Measurements from ENCODE around the gene MAPK14.
"Not testable (repeated sequence)": the region's sequence is repeated elsewhere in the genome, so short reads cannot be mapped to it uniquely, and the experiment has no call there.

Gene MAPK14

DNA sequence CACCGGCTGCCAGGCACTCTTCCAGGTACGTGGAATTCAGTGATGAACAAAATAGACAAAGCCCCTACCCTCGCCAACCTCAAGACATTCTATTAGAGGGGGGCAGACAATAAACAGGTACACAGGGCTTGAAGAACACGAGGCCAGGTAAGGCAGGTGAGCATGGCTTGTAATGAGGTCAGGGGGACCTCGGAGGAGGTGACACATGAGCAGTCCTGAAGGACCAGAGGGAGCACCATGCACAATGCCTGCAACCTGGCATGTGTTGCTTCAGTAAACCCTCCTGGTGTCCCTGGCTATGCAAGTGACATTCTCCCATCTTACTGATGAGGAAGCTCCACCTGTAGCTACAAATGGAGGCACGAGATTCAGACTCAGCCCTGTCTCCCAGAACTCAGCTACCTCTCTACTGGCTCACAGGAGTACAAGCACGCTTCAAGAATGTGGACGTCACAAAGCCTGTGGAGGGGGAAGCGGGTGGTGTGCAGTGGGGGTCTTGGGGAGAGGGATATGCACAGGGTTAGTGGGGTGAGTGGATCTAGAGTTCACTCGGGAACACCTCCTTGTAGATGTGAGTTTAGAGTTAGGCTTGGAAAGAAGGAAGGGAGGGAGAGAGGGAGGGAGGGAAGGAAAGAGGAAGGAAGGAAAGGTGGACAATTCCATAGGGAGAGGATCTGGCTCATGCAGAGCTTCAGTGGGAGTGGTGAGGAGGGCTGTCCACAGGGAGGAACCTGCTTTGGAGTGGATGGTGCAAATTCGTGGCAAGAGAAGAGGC, 95.1 kb downstream of the MAPK14 start:
- DNase-seq (ENCODE audit: low spot score) = no peak

- DNase-seq (ENCODE audit: low spot score) = peak; percentile 78
Measured at GRCh38 chr6:36123270-36124139, 95.9 kb downstream of the MAPK14 start.

- DNase-seq (ENCODE audit: low spot score) = not testable (repeated sequence)
Measured at GRCh38 chr6:36124346-36124745, 96.7 kb downstream of the MAPK14 start.

DNA sequence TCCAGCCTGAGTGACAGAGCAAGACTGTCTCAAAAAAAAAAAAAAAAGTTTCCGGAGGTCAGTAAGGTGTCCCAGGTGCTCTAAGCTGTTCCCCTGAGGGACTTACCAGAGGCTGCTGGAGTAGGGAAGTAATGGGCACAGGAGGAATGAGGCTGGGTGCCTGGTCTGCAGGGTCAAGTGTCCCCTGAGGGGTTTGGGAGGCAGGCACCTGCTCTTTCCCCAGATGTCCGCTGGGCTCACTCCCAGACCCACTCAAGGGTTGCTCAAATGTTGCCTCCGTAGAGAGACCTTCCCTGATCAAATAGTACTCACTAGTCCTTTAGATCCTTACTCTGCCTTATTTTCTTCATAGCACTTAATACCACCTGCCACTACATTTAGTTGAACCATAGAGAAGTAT, 97.3 kb downstream of the MAPK14 start:
- no peak for DNase-seq (ENCODE audit: low spot score)

- DNase-seq (ENCODE audit: low spot score) = no peak
Measured at GRCh38 chr6:36125575-36125974, 98.0 kb downstream of the MAPK14 start.

- no peak for DNase-seq (ENCODE audit: low spot score)
Measured at GRCh38 chr6:36126121-36126520, 98.5 kb downstream of the MAPK14 start.

- DNase-seq (ENCODE audit: low spot score) = peak; percentile 63
Measured at GRCh38 chr6:36126553-36127458, 99.2 kb downstream of the MAPK14 start.

GRCh38 chr6:36127462-36128016, 99.9 kb downstream of the MAPK14 start:
- DNase-seq (ENCODE audit: low spot score) = peak; percentile 93

GRCh38 chr6:36128073-36128472, 100.5 kb downstream of the MAPK14 start:
- no peak for DNase-seq (ENCODE audit: low spot score)

DNA sequence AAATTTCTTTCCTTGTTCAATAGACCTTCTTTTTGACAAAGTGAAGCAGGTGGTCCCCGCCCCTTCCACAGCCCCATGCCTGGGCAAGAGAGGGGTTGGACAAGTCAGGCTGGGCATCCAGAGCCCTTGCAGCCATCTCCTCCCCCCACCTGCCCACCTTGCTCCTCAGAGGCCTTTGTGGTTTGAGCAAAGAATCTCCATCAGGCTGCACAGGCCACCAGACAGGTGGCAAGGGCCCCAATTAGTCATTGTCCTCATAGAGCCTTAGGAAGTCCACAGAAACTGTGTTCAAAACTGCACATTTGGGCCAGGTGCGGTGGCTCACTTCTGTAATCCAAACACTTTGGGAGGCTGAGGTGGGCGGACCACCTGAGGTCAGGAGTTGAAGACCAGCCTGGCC, 101.2 kb downstream of the MAPK14 start:
- DNase-seq (ENCODE audit: low spot score) = no peak

DNA sequence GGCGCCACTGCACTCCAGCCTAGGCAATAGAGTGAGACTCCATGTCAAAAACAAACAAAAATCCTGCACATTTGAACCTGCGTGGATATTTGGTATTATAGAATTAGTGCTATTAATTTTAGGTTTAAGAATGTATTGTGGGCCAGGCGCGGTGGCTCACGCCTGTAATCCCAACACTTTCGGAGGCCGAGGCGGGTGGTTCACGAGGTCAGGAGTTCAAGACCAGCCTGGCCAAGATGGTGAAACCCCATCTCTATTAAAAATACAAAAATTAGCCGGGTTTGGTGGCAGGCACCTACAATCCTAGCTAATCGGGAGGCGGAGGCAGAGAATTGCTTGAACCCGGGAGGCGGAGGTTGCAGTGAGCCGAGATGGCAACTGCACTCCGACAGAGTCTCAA, 101.7 kb downstream of the MAPK14 start:
- not testable (repeated sequence) for DNase-seq (ENCODE audit: low spot score)

DNA sequence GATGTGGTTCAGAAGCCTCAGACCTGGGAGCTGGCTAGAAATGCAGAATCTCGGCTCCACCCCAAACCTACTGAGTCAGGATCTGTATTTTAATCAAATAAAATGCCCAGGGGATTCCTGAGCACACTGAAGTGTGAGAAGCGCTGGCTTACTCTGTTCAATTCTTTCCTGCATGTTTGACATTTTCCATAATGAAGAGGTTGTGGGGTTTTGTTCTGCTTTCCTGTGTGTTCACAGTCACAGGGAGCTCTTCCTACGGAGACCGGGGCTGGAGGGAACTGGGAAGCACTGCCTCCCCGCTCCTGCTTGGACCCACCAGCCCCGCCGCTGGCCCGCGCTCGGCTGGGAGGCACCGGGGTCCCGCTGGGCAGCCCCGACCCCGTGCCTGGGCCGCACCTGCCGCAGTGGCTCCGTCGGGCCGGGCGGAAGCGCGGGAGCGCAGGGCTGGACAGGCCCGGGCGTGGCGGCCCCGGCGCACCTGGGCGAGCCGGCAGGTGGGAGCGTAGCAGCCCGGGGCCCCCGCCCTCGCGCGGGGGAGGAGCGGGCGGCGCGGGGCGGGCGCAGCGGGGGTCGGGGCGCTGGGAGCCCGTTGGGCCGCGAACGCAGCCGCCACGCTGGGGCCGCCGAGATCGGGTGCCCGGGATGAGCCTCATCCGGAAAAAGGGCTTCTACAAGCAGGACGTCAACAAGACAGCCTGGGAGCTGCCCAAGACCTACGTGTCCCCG, 102.5 kb downstream of the MAPK14 start, which contains the start of gene MAPK13:
Gene MAPK13 (plus strand): TSS at position 573 of the 726 bp plus-strand sequence. CDS start 70 bp downstream, at position 643.
- peak; percentile 57 for DNase-seq (ENCODE audit: low spot score)

DNA sequence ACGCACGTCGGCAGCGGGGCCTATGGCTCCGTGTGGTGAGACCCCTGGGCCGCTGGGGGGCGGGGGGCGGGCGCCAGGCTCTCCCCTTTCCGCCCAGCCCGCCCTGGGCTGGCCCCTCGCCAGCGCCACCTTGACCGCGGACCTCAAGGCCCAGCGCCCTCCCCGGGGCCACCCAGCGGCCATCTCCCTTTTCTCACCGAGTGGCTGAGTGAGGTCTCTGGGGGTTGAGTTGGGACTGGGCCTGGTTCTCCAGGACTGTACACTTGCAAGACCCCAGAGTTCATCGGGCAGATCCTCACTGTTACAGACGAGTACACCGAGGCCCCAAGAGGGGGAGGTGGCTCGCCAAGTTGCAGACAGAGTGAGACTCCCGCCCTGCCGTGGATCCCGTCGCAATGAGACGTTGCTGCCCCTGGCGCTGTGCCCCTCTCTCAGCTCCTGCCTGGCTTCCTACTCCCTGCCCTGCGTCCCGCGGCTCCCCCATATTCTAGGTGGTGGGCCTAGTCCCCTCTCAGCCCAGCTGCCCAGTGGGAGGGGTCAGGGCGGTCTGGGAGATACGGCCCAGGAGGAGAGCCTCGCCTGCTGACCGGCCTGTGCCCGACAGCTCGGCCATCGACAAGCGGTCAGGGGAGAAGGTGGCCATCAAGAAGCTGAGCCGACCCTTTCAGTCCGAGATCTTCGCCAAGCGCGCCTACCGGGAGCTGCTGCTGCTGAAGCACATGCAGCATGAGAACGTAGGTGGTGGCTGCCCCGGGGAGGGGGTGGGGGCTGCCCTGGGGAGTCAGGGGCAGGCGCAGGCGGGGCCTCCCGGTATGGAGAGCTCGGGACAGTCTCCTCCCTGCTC, 103.3 kb downstream of the MAPK14 start:
- DNase-seq (ENCODE audit: low spot score) = peak; percentile 70

GRCh38 chr6:36131511-36132245, 104.1 kb downstream of the MAPK14 start:
- DNase-seq (ENCODE audit: low spot score) = peak; percentile 60

DNA sequence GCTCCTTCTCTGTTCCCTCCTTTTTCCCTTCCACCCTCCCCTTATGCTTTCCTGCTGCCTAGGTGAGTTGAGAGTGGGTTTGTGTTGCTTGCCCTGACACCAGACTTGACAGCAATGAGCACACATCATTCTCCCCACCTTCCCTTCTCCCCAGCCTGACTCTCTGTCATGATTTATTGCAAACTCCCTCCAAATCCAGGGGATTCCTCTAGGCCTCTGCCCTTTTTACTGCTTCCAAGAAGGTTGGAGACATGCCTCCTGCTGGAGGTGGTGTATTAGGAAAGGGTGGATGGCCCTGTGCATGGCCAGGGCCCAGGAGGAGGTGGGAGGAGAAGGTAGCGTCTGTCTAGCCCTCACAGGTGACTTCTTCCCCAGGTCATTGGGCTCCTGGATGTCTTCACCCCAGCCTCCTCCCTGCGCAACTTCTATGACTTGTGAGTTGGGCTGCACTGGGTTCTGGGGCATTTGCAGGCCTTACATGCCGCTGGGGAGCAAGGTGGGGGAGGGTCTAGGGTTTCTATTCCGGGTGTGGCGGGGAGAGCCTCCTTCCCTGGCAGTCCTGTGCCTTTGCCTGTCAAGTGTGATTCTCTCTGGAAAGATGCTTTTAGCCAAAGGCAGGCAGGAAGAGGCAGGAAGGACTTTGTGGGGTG, 104.8 kb downstream of the MAPK14 start:
- DNase-seq (ENCODE audit: low spot score) = no peak

DNA sequence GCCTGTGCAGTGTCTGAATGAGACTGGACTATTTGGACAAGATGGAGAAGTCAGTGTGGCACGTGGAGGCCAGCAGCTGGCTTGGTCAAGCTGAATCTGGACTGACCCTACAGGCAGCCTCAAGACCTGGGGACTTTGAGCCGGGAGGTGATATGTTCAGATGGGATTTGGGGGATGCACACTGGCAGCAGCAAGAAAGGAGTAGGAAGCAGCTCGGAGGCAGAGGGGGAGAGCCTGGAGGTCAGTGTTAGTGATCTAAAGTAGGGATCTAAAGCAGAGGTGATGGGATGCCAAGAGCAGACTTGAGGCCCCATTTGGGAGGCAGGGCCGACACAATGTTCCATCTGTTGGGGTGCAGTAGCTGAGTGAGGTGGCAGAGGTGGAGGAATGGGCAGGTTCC, 105.5 kb downstream of the MAPK14 start:
- no peak for DNase-seq (ENCODE audit: low spot score)

GRCh38 chr6:36133912-36134311, 106.3 kb downstream of the MAPK14 start:
- no peak for DNase-seq (ENCODE audit: low spot score)

DNA sequence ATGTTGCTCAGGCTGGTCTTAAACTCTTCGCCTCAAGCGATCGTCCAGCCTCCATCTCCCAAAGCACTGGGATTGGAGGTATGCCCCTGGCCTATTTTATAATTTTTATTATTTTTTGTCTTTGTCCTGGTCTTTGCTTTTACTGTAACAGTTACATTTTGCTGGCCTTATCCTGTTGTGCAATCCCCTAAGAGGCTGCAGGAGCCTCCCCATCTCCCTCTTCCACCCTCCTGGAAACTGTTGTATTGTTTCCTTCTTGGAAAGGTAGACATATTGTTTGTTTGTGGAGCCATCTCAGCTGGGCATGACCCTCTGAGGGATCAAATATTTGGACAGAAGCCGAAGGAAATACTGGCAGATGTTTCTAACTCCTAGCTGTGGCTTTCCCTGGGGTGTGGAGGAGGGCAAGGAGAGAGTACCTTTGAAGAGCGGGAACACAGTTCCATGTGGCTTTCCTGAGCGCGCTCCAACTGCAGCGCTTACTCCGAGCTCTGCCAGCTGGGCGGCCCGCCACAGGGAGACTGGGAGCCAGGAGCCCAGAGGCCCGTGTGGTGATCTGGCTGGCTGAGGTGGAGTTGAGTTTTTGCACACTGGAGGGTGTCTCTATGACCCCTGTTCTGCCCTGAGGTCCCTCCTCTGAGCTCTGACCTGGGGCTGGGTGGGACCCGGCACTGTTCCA, 107.6 kb downstream of the MAPK14 start:
- no peak for DNase-seq (ENCODE audit: low spot score)
